Measurements from ENCODE around the gene CAPZA1.

The CAPZA1 gene

DNA sequence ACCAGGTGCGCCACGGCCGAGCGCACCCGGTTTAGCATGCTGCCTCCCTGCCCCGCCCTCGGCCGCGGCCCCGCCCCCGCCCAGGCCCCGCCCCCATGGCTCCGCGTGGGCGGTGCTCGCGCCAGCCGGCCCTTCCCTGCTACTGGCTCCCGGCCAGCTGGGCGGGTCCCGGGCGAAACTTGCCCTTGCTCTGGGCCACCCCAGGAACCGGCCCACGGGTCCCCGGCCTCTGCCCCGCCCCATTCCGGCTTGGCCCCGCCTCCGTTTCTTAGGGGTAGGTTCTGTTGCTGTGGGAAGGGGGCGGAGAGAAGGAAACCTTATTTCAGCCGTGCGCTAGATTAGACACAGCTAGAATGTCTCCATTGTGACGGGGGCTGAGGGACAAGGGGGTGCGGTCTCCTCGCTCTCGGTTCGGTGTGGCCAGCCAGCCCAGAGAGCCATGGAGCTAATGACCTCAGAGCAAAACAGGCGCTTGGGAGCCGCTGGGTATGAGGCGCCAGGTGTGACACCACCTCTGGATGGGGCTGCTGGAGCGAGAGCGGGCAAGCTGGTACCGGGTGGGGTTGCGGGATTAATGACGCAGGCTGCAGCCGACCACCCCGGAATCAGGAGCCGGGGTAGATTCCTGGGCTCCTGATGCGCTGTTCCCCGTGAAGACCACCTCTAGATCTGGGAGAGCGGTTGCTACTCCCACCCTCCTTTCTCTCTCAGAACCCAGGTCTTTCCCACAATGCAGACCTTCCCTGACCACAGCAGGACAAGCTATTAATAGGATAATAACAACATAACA is 95.8 kb downstream of the CAPZA1 start, which contains the start of gene PPM1J:
Gene PPM1J, minus strand, starts transcription at position 69 of the 790 bp plus-strand sequence. Its CDS starts 31 bp downstream, at position 38.
- DNase-seq (ENCODE audit: low read depth), result peak; percentile 92

- DNase-seq (ENCODE audit: low read depth), result peak; percentile 58
These were observed 96.6 kb downstream of the CAPZA1 start for GRCh38 chr1:112716133-112716720.

DNA sequence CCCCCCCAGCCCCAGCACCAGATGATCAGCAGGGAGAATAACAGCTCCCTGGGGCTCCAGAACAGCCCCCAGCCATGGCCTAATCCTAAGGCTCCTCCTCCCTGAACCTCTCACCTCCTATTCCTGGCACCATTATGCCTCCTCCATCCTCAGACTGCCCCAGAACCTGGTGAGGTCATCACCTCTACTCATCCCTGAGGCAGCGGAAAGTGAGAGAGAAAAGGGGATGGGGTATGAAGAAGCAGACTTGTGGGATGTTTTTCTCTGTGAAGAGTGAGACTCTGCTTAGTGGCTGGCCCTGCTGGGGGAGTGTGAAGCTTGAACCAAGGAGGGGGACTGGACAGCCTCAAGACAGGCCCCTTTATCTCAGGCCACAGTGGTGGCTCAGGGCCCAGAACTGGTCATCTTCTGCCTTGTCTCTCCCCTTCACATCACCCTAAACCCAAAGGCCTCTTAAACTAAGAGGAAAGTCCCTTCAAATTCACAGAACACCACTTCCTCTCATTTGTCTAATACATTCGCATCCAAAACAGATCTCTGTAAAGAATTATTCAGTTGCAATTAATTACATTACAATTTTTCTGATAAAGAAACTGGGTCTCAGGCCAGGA is 97.7 kb downstream of the CAPZA1 start:
- DNase-seq (ENCODE audit: low read depth), result no peak

GRCh38 chr1:112718691-112719418 is 99.2 kb downstream of the CAPZA1 start:
- DNase-seq (ENCODE audit: low read depth), result no peak

GRCh38 chr1:112719706-112720105 is 100.1 kb downstream of the CAPZA1 start:
- no peak for DNase-seq (ENCODE audit: low read depth)

GRCh38 chr1:112720800-112721199 is 101.2 kb downstream of the CAPZA1 start:
- DNase-seq (ENCODE audit: low read depth), result no peak
